ENCODE data around the gene CCNA2. TPM values are rescaled to one million over a fixed set of nuclear protein-coding genes. Genes with fewer than 3 reads are reported as not detected.

Gene CCNA2
- total RNA-seq, 1 experiment from 2014 or later = 42.4 TPM

DNA sequence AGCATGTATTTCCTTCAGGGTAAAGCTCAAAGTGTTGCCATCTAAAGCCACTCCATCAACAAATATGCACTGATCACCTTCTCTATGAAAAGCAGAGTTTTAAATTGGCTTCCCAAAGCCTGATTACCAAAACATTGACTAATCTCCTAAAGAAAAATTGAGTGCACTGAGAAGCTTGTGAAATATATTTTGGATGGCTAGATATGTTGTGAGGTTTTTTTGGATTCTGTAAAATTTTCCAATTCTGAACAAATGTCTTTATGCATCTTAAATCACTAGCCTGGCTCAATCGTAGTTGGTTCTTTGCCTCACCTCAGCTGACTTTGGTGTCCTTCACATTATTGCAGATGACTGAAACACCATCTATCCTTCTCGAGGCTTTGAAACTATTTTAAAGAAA, 37.5 kb downstream of the CCNA2 start:
- in situ Hi-C loops (cut with HindIII; ENCODE audit: low pct_unique_long_range_greater_than_20kb, low sequenced_read_pairs) = no loop called here
- no peak for DNase-seq (ENCODE audit: low read depth, low spot score)

DNA sequence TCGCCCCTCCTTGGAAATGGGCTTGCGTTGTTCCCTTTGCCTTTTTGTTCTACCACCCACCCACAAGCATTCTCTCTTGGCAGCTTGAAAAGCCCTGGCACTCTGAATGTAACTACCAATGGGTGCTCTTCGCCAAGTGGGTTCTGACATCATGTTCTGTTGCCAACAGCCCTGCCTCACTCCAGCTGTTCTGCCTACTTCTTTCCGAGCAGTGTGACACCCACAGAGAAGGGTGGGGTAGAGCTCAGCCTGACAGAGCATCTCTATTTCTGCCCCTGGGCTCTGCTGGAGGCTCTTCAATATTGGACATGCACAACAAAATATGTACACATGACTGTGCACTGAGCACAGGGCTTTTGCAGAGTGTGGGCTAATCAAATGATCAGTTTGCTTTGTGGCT, 38.2 kb downstream of the CCNA2 start:
- DNase-seq (ENCODE audit: low read depth, low spot score) = no peak
- in situ Hi-C loops (cut with HindIII; ENCODE audit: low pct_unique_long_range_greater_than_20kb, low sequenced_read_pairs) = no loop called here

DNA sequence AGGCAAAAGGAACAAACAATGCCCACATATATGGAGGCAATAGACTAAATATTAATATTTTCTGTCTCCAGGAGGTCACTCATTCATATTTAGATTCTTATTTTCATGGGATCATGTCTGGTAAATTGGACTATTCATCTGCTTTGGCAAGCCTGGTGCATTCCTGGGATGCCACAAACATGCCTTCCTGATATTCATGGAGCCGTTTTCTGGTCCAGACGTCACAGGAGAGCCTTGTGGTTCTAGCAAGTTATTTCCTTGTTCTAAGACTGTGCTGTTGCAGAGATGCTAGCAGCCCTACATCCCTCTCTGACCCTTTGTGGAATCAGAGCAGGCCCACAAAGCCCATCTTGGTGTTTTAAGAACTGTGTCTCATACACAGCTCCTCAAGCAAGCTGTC, 38.7 kb downstream of the CCNA2 start:
- peak; percentile 78 for DNase-seq (ENCODE audit: low read depth, low spot score)

DNA sequence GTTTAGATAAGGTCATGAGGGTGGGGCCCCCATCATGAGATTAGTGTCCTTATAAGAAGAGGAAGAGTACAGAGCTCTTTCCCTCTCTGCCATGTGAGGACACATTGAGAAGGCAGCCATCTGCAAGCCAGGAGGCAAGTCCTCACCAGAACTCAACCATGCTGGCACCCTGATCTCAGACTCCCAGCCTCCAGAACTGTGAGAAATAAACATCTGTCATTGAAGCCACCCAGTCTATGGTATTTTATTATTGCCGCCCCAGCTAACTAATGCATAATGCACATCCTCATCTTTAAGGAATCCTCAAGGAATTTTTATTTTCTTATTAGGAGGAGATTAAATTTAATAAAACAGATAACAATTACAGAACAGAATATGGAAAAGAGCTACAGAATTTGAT, 39.3 kb downstream of the CCNA2 start:
- in situ Hi-C loops (cut with HindIII; ENCODE audit: low pct_unique_long_range_greater_than_20kb, low sequenced_read_pairs) = no loop called here
- no peak for DNase-seq (ENCODE audit: low read depth, low spot score)

More for the DNA sequence above, 38.7 kb downstream of the CCNA2 start:
- in situ Hi-C loops (cut with HindIII; ENCODE audit: low pct_unique_long_range_greater_than_20kb, low sequenced_read_pairs) = no loop called here

DNA sequence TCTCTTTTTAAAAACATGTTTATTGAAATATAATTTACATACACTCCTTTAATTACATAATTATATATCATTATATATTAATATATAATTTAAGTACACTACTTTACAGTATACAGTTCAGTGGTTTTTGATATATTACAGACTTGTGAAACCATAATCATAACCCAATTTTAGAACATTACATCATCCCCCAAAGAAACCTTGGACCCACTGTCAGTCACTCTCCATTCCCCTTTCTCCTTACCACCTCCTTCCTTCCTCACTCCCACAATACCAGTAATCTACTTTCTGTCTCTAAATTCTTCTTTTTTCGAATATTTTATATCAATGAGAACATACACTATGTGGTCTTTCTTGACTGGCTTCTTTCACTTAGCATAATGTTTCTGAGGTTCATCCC, 40.5 kb downstream of the CCNA2 start:
- in situ Hi-C loops (cut with HindIII; ENCODE audit: low pct_unique_long_range_greater_than_20kb, low sequenced_read_pairs) = no loop called here
- no peak for DNase-seq (ENCODE audit: low read depth, low spot score)

DNA sequence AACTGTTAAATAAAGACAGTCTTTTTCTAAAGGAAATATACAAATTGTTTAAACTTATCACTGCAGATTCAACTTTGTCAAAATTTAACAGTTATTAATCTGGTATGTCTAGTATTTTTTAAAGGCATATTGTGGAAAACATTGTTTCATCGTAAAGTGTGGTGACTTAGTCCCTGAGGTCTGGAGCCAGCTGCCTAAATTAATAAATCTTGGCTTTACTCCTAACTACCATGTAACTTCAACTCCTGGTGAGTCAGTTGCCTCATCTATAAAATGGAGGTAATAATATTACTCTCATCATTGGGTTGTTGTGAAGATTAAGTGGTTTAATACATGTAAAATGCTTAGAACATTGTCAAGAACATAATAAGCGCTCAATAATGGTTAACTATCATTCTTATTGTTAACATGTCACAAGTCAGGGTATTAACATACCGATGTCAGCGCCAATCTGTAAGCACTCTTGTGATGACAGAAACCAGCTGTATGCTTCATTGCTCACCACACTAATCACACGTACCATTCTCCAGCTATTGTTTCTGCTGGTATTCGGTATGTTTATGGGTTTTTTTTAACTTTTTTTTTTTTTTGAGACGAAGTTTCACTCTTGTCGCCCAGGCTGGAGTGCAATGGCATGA, 44.6 kb downstream of the CCNA2 start:
- in situ Hi-C loops (cut with HindIII; ENCODE audit: low pct_unique_long_range_greater_than_20kb, low sequenced_read_pairs) = no loop called here
- DNase-seq (ENCODE audit: low read depth, low spot score) = no peak

DNA sequence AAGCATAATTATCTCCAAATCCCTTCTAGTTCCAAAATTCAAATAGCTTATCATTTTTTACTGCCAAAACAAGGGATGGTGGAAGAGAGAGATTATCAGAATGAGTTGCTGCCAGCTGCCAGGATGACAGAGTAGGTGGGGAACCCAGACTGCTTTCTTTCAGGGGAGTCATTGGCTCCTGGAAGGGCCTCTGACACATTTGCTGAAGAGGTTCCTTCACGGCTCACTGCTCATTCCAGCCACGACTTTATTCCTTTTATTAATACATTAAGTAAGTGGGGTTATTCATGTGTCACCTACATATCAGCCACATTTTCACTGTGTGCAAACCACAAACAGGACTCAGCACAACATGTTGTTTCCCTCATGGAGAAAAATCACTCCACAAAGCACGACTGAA, 46.1 kb downstream of the CCNA2 start:
- no peak for DNase-seq (ENCODE audit: low read depth, low spot score)
- in situ Hi-C loops (cut with HindIII; ENCODE audit: low pct_unique_long_range_greater_than_20kb, low sequenced_read_pairs) = no loop called here

DNA sequence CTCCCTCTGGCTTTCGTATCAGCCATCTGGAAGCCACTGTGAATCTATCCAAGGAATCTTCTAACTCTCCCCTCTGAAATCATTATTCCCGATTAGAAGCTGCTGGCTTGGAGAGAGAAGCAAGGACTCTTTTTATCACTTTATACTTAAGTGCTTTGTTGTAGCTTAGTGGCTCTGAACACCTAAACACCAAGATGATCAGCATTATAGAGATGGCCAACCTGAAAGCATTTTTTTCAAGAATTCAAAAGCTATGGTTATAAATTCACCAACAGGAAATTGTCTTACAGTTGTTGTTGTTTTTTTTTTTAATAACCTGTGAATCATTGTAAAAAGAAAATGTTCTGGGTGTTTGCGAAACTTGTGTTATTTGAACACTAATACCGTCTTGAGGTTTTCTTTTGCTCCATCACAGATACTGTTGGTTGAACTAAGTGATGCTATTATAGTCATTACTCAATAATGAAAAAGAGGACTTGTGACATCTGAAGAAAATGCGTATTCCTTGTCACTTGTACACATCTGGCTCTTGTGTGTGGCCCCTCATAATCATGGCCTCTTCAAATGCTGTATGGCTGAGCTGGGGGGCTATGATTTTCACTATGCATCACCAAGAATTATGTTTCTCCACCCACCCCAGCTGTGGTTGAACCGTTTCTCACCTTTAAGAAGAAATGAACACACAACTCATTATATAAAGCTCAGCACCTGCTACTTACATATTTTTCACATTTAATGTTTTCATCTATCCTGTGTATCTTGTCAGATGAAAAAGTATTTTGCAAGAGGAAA, 46.9 kb downstream of the CCNA2 start:
- no peak for DNase-seq (ENCODE audit: low read depth, low spot score)
- in situ Hi-C loops (cut with HindIII; ENCODE audit: low pct_unique_long_range_greater_than_20kb, low sequenced_read_pairs) = no loop called here

DNA sequence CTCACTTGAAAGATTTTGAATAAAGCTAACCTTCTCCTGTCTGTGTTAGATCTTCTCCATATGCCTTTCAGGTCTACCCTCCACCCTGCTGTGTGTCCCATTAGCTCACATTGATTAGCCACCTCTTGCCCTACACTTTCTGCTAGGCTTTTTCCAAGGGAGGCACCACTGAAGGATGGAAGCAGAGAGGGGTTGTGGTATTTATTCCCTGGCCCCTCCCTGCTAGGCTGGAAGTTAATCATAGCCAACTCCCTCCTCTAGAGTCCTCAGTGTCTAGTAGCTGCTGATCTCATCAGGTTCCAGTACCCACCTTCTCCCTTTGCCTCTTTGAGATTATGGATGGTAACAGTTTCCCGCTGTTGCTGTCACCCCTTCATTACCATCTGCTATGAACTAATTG, 49.8 kb downstream of the CCNA2 start:
- in situ Hi-C loops (cut with HindIII; ENCODE audit: low pct_unique_long_range_greater_than_20kb, low sequenced_read_pairs) = no loop called here
- DNase-seq (ENCODE audit: low read depth, low spot score) = no peak

DNA sequence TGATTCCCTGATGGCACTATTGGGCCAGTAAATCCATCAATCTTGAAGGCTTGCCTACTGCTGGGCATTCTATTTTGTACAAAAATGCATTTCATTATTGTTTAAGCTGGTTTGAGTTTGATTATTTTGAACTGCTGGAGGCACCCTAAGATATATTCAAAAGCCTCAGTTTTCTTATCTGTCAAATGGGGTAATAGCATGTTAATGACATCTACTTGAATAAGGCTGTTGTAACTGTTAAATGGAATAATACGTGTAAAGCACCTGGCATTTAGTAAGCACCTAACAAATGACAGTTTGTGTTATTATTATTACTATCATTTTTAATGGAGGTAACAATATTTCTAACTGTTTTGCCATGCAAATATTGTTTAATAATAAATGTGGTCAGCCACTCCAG, 51.8 kb downstream of the CCNA2 start:
- DNase-seq (ENCODE audit: low read depth, low spot score) = no peak
- in situ Hi-C loops (cut with HindIII; ENCODE audit: low pct_unique_long_range_greater_than_20kb, low sequenced_read_pairs) = no loop called here

DNA sequence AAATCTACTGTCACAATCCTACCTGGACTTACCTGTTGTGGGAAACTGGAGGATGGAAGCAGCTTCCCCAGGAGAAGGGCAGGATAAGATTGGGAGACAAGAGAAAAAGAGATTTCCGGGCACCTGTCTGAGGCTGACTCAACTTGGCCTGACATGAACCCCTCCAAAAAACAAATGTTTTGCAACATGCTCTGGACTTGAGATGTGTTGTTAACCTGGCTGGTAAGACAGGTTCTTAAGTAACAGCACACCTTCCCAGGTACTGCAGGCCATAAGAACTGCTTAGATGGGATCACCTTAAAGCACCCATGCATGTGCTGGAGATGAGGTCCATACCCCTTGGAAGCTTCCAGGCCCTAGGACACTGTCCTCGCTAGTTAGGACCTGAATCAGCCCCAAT, 54.3 kb downstream of the CCNA2 start:
- in situ Hi-C loops (cut with HindIII; ENCODE audit: low pct_unique_long_range_greater_than_20kb, low sequenced_read_pairs) = no loop called here
- no peak for DNase-seq (ENCODE audit: low read depth, low spot score)

DNA sequence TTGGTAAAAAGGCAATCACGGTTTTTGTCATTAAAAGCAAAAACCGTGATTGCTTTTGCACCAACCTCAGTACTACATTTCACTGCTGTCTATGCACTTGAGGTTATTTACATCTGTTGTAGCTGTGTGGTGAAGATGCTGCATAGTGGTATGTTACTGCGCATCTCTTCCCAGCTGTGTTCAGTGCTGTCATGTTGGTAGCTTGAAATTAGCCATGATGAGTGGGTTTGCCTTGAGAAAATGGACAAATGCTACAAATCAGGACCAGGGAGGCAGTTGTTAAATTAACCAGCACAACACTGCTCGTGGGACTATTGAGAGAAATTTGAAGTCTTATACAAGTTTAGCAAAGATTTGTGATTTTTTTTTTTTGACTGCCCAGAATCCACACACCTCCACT, 56.5 kb downstream of the CCNA2 start:
- DNase-seq (ENCODE audit: low read depth, low spot score) = no peak
- in situ Hi-C loops (cut with HindIII; ENCODE audit: low pct_unique_long_range_greater_than_20kb, low sequenced_read_pairs) = no loop called here

Other genes with a start within 250 kb of the CCNA2 start
- 1,224 and 1,287 TPM in 2 replicates for gene ANXA5, start 126.9 kb downstream of the CCNA2 start, total RNA-seq (2014; rRNA removed; shearing (Covaris generic))
- not detected in 2 replicates for gene SMIM43, start 58.7 kb downstream of the CCNA2 start, total RNA-seq (2014; rRNA removed; shearing (Covaris generic))
- gene EXOSC9, start 22.6 kb downstream of the CCNA2 start, total RNA-seq (2014; rRNA removed; shearing (Covaris generic)) = 31.5 and 35.5 TPM in 2 replicates
- 12.4 and 13.0 TPM in 2 replicates for gene BBS7, start 46.6 kb upstream of the CCNA2 start, total RNA-seq (2014; rRNA removed; shearing (Covaris generic))
- gene TRPC3, start 128.2 kb upstream of the CCNA2 start, total RNA-seq (2014; rRNA removed; shearing (Covaris generic)) = 0.05 TPM in 1 of 2 replicates, not detected in the other